MM.1S (cell line): Measurements from ENCODE around the gene MRPS27.

Experiments used
- DNase-seq: peaks from one replicate; pipeline ENCODE4 v3.0.0-alpha.2; 2015
- H2AFZ ChIP-seq: fragments of 300-600 bp; sonication (generic); 2 replicates; pipeline ENCODE4 v1.6.0; 2016; ENCODE audit warnings: antibody characterized with exemption, low read length
- H3F3A ChIP-seq: fragments of 300-600 bp; sonication (generic); 2 replicates; pipeline ENCODE4 v1.6.1; 2016; ENCODE audit warnings: mild to moderate bottlenecking, antibody characterized with exemption, low read length, moderate library complexity, mixed read lengths; ENCODE audit not compliant: insufficient read depth
- H3K27ac ChIP-seq: fragments of 300-600 bp; sonication (generic); 2 replicates; pipeline ENCODE4 v1.5.1; 2016; ENCODE audit warnings: mild to moderate bottlenecking, low read length
- H3K27me3 ChIP-seq: fragments of 300-600 bp; sonication (generic); replicated peaks from 2 replicates; pipeline ENCODE4 v1.6.0; 2016; ENCODE audit warnings: low read length; ENCODE audit not compliant: insufficient read depth
- H3K36me3 ChIP-seq: fragments of 300-600 bp; sonication (generic); replicated peaks from 2 replicates; pipeline ENCODE4 v1.6.1; 2016; ENCODE audit warnings: mild to moderate bottlenecking, low read length, mixed read lengths; ENCODE audit not compliant: insufficient read depth
- H3K4me1 ChIP-seq: fragments of 300-600 bp; sonication (generic); 2 replicates; pipeline ENCODE4 v1.6.1; 2016; ENCODE audit warnings: low read length, mixed read lengths
- H3K4me2 ChIP-seq: fragments of 300-600 bp; sonication (generic); 2 replicates; pipeline ENCODE4 v1.6.0; 2016; ENCODE audit warnings: low read depth, low read length
- H3K4me3 ChIP-seq: fragments of 300-600 bp; sonication (generic); 2 replicates; pipeline ENCODE4 v1.5.1; 2016; ENCODE audit warnings: low read length, mixed read lengths
- H3K79me2 ChIP-seq: fragments of 300-600 bp; sonication (generic); 2 replicates; pipeline ENCODE4 v1.6.1; 2016; ENCODE audit warnings: mixed run types, low read length, mixed read lengths
- H3K9ac ChIP-seq: fragments of 300-600 bp; sonication (generic); 2 replicates; pipeline ENCODE4 v1.6.1; 2016; ENCODE audit warnings: low read length, mixed read lengths
- H3K9me2 ChIP-seq: fragments of 300-600 bp; sonication (generic); replicated peaks from 2 replicates; pipeline ENCODE4 v1.6.1; 2016; ENCODE audit warnings: mild to moderate bottlenecking, low read length, mixed read lengths; ENCODE audit not compliant: insufficient read depth
- H3K9me3 ChIP-seq: fragments of 300-600 bp; sonication (generic); replicated peaks from 2 replicates; pipeline ENCODE4 v1.6.1; 2016; ENCODE audit warnings: mild to moderate bottlenecking, low read length, mixed read lengths; ENCODE audit not compliant: insufficient read depth
- H4K20me1 ChIP-seq: fragments of 300-600 bp; sonication (generic); 2 replicates; pipeline ENCODE4 v1.6.1; 2016; ENCODE audit warnings: mild to moderate bottlenecking, low read length, moderate library complexity, mixed read lengths; ENCODE audit not compliant: insufficient read depth
- CTCF ChIP-seq: fragments of 300-600 bp; sonication (generic); IDR thresholded peaks from 2 replicates; pipeline ENCODE4 v1.5.1; 2016; ENCODE audit warnings: antibody characterized with exemption, low read length, mixed read lengths
- EZH2 ChIP-seq: fragments of 300-600 bp; sonication (generic); optimal IDR thresholded peaks from 2 replicates; pipeline ENCODE3; 2017; ENCODE audit warnings: low read depth, mild to moderate bottlenecking, antibody characterized with exemption, low read length, mixed read lengths
- EZH2phosphoT487 ChIP-seq: fragments of 300-600 bp; sonication (generic); IDR thresholded peaks from 2 replicates; pipeline ENCODE4 v1.6.1; 2018; ENCODE audit warnings: antibody characterized with exemption, low read length

The MRPS27 gene

GRCh38 chr5:72347801-72348308, 27.8 kb upstream of the MRPS27 start:
- H3K9me2 ChIP-seq, result no peaks in the 10 kb centered on the region
- H3K4me2 ChIP-seq, result no peak overlapping the region
- no peak for DNase-seq
- TF ChIP-seq EZH2 (no peak), CTCF (no peak), EZH2phosphoT487 (no peak)
- no peaks in the 10 kb centered on the region; the same call in 1 of the 2 replicates for H3K36me3 ChIP-seq
- H4K20me1 ChIP-seq, result no peaks in the 10 kb centered on the region
- no peaks in the 10 kb centered on the region for H3K4me1 ChIP-seq
- no peak overlapping the region for H2AFZ ChIP-seq
- H3K9ac ChIP-seq, result no peak overlapping the region
- H3K27me3 ChIP-seq, result no peaks in the 10 kb centered on the region
- no peak overlapping the region for H3K4me3 ChIP-seq
- no peaks in the 10 kb centered on the region for H3K79me2 ChIP-seq
- no peaks in the 10 kb centered on the region for H3K9me3 ChIP-seq
- H3K27ac ChIP-seq, result no peak overlapping the region
- H3F3A ChIP-seq, result no peaks in the 10 kb centered on the region

GRCh38 chr5:72346398-72346797, 26.4 kb upstream of the MRPS27 start:
- H3F3A ChIP-seq, result no peaks in the 10 kb centered on the region
- H3K9ac ChIP-seq, result no peak overlapping the region
- H2AFZ ChIP-seq, result no peak overlapping the region
- DNase-seq, result no peak
- no peaks in the 10 kb centered on the region for H3K9me2 ChIP-seq
- no peaks in the 10 kb centered on the region; the same call in 1 of the 2 replicates for H3K36me3 ChIP-seq
- H4K20me1 ChIP-seq, result no peaks in the 10 kb centered on the region
- H3K79me2 ChIP-seq, result no peaks in the 10 kb centered on the region
- no peak for TF ChIP-seq EZH2phosphoT487
- TF ChIP-seq CTCF, result no peak
- no peak for TF ChIP-seq EZH2
- no peaks in the 10 kb centered on the region for H3K27me3 ChIP-seq
- H3K27ac ChIP-seq, result no peak overlapping the region
- no peaks in the 10 kb centered on the region for H3K9me3 ChIP-seq
- H3K4me1 ChIP-seq, result no peaks in the 10 kb centered on the region
- no peak overlapping the region for H3K4me3 ChIP-seq
- no peak overlapping the region for H3K4me2 ChIP-seq

- Histone ChIP-seq H3F3A (no peaks in the 10 kb centered on the region), H3K4me2 (no peak overlapping the region), H2AFZ (no peak overlapping the region), H3K9me3 (no peaks in the 10 kb centered on the region), H3K27me3 (no peaks in the 10 kb centered on the region), H4K20me1 (no peaks in the 10 kb centered on the region), H3K79me2 (no peaks in the 10 kb centered on the region), H3K4me3 (no peak overlapping the region), H3K9me2 (no peaks in the 10 kb centered on the region), H3K36me3 (no peaks in the 10 kb centered on the region; the same call in 1 of the 2 replicates), H3K4me1 (no peaks in the 10 kb centered on the region), H3K9ac (no peak overlapping the region), H3K27ac (no peak overlapping the region)
- TF ChIP-seq EZH2 (no peak), EZH2phosphoT487 (no peak), CTCF (no peak)
- no peak for DNase-seq
Measured at GRCh38 chr5:72338689-72339209, 18.7 kb upstream of the MRPS27 start.
